Measurements from ENCODE around the gene DR1.

DNA sequence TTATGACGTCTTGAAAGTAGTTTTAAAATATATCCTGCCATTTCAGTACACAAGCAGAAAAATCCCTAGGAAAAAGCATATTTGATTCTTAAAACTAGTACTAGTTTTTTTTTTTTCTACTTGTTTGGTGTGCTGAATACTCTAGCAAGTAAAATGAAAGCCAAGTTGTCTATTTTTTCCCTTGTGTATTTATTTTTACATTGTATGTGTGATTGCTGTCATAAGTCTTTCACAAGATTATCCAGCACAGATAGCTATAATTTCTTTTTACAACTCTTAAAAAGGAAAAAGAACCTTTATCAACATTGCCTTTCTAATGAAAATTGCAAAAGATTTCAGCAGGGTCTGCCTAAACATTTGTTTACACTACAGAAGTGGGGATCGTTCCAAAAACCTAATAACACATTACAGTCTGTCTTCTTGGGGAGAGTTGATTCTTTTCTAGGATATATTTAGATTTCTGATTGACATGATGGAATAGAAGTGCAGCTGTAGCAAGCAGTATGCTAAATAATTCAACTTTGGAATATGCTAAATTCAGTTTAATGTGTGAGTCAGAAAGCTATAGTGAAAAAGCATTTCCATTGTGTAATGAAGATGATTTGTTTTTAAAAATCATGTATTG, 2.5 kb downstream of the DR1 start:
- TF ChIP-seq, protein P1, sequence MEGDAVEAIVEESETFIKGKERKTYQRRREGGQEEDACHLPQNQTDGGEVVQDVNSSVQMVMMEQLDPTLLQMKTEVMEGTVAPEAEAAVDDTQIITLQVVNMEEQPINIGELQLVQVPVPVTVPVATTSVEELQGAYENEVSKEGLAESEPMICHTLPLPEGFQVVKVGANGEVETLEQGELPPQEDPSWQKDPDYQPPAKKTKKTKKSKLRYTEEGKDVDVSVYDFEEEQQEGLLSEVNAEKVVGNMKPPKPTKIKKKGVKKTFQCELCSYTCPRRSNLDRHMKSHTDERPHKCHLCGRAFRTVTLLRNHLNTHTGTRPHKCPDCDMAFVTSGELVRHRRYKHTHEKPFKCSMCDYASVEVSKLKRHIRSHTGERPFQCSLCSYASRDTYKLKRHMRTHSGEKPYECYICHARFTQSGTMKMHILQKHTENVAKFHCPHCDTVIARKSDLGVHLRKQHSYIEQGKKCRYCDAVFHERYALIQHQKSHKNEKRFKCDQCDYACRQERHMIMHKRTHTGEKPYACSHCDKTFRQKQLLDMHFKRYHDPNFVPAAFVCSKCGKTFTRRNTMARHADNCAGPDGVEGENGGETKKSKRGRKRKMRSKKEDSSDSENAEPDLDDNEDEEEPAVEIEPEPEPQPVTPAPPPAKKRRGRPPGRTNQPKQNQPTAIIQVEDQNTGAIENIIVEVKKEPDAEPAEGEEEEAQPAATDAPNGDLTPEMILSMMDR (IDR thresholded peaks at IDR 0.05; ENCODE audit: insufficient read depth, low read length) = no peak
- TF ChIP-seq POLR2AphosphoS5 (IDR thresholded peaks at IDR 0.05; ENCODE audit: low read depth) = no peak
- TF ChIP-seq, protein P2, sequence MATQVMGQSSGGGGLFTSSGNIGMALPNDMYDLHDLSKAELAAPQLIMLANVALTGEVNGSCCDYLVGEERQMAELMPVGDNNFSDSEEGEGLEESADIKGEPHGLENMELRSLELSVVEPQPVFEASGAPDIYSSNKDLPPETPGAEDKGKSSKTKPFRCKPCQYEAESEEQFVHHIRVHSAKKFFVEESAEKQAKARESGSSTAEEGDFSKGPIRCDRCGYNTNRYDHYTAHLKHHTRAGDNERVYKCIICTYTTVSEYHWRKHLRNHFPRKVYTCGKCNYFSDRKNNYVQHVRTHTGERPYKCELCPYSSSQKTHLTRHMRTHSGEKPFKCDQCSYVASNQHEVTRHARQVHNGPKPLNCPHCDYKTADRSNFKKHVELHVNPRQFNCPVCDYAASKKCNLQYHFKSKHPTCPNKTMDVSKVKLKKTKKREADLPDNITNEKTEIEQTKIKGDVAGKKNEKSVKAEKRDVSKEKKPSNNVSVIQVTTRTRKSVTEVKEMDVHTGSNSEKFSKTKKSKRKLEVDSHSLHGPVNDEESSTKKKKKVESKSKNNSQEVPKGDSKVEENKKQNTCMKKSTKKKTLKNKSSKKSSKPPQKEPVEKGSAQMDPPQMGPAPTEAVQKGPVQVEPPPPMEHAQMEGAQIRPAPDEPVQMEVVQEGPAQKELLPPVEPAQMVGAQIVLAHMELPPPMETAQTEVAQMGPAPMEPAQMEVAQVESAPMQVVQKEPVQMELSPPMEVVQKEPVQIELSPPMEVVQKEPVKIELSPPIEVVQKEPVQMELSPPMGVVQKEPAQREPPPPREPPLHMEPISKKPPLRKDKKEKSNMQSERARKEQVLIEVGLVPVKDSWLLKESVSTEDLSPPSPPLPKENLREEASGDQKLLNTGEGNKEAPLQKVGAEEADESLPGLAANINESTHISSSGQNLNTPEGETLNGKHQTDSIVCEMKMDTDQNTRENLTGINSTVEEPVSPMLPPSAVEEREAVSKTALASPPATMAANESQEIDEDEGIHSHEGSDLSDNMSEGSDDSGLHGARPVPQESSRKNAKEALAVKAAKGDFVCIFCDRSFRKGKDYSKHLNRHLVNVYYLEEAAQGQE (IDR thresholded peaks at IDR 0.05; ENCODE audit: insufficient replicate concordance, low read depth) = no peak
